RWPE2 (cell line): ENCODE data around the gene ADAMTSL1.

Experiments used
- ATAC-seq: fragments of 200-7000 bp; cut with Tn5 transposase; 3 replicates; pipeline ENCODE4 v1.9.1; 2021; ENCODE audit warnings: low read depth
- DNase-seq: peaks from one replicate; pipeline ENCODE4 v3.0.0-alpha.2; 2020; ENCODE audit warnings: low spot score
- H3K27ac ChIP-seq: fragments of 450-650 bp; 2 replicates; pipeline ENCODE4 v1.5.1; 2017; ENCODE audit warnings: mild to moderate bottlenecking; ENCODE audit not compliant: poor library complexity, severe bottlenecking
- H3K27me3 ChIP-seq: fragments of 250-450 bp; sonication (Bioruptor Pico); 2 replicates; pipeline ENCODE4 v1.5.1; 2021; ENCODE audit warnings: mild to moderate bottlenecking, moderate library complexity; ENCODE audit not compliant: insufficient read depth, poor library complexity, severe bottlenecking
- H3K36me3 ChIP-seq: fragments of 250-450 bp; sonication (Bioruptor Pico); 2 replicates; pipeline ENCODE4 v1.5.1; 2020; ENCODE audit warnings: low read depth, mild to moderate bottlenecking, moderate library complexity
- H3K4me1 ChIP-seq: fragments of 250-450 bp; sonication (Bioruptor Pico); 2 replicates; pipeline ENCODE4 v1.5.1; 2021; ENCODE audit warnings: mild to moderate bottlenecking, moderate library complexity; ENCODE audit not compliant: insufficient read depth, poor library complexity, severe bottlenecking
- H3K4me3 ChIP-seq: fragments of 250-450 bp; sonication (Bioruptor Pico); 2 replicates; pipeline ENCODE4 v1.5.1; 2021; ENCODE audit warnings: mild to moderate bottlenecking, moderate library complexity; ENCODE audit not compliant: severe bottlenecking
- H3K9me3 ChIP-seq: fragments of 250-450 bp; sonication (Bioruptor Pico); 2 replicates; pipeline ENCODE4 v1.5.1; 2021; ENCODE audit warnings: mild to moderate bottlenecking, moderate library complexity; ENCODE audit not compliant: severe bottlenecking
- CTCF ChIP-seq: fragments of 450-650 bp; IDR thresholded peaks from one replicate; pipeline ENCODE4 v1.5.1; 2017; ENCODE audit warnings: mild to moderate bottlenecking, moderate library complexity; ENCODE audit not compliant: poor library complexity, severe bottlenecking

The ADAMTSL1 gene

GRCh38 chr9:18749711-18750110 lies 275.8 kb downstream of the ADAMTSL1 start:
- no peaks in the 10 kb centered on the region for H3K36me3 ChIP-seq
- H3K27ac ChIP-seq, result no peak overlapping the region
- no peak for TF ChIP-seq CTCF
- DNase-seq (no peak), ATAC-seq (no peak)
- H3K4me3 ChIP-seq, result no peak overlapping the region
- no peaks in the 10 kb centered on the region for H3K27me3 ChIP-seq
- no peaks in the 10 kb centered on the region for H3K4me1 ChIP-seq
- H3K9me3 ChIP-seq, result no peaks in the 10 kb centered on the region

GRCh38 chr9:18753904-18754303 lies 280.0 kb downstream of the ADAMTSL1 start:
- Histone ChIP-seq H3K27ac (no peak overlapping the region), H3K27me3 (no peaks in the 10 kb centered on the region), H3K4me3 (no peak overlapping the region), H3K9me3 (no peaks in the 10 kb centered on the region), H3K4me1 (no peaks in the 10 kb centered on the region), H3K36me3 (no peaks in the 10 kb centered on the region)
- no peak for TF ChIP-seq CTCF
- ATAC-seq (no peak), DNase-seq (no peak)

DNA sequence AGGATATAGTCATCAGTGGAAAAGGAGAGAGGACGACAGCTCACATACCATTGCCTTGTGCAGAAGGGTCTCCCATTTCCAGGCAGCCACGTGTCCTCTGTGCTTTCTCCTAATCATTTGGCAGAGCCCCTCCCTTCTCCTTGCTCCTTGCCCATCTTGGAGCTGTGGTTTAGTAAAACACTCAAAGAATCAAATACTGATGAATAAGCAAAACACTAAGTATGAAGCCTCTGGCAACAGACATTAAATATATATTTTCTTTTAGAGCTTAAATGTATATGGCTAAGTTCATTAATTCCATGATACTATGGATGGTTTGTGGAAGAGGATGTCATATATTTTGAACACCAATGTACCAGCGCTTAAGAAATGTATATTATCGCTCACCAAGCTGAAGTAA lies 280.6 kb downstream of the ADAMTSL1 start:
- TF ChIP-seq CTCF, result no peak
- no peak for ATAC-seq
- Histone ChIP-seq H3K9me3 (no peaks in the 10 kb centered on the region), H3K4me3 (no peak overlapping the region), H3K27ac (no peak overlapping the region), H3K4me1 (no peaks in the 10 kb centered on the region), H3K36me3 (no peaks in the 10 kb centered on the region), H3K27me3 (no peaks in the 10 kb centered on the region)
- no peak for DNase-seq

DNA sequence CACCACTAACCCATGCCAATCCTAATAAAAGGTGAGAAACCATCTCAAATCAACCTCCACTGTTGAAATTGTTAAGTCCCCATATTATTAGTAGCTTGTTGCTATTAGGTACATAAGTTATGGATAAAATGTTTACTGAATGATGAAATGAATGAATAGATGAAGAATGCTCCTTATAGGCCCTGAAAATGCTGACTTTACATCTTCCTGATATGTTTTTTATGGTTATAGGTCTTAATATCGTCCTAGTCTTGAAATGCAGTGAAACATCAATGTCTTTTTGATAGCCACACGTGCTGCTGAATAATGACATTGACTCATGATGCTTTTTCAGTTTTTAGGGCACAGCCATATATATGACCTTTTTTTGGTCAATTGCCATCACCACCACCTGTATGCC lies 281.3 kb downstream of the ADAMTSL1 start:
- Histone ChIP-seq H3K36me3 (no peaks in the 10 kb centered on the region), H3K4me1 (no peaks in the 10 kb centered on the region), H3K27ac (no peak overlapping the region), H3K4me3 (no peak overlapping the region), H3K9me3 (no peaks in the 10 kb centered on the region), H3K27me3 (no peaks in the 10 kb centered on the region)
- no peak for ATAC-seq
- TF ChIP-seq CTCF, result no peak
- no peak for DNase-seq

GRCh38 chr9:18756712-18757125 lies 282.8 kb downstream of the ADAMTSL1 start:
- Histone ChIP-seq H3K27ac (no peak overlapping the region), H3K27me3 (no peaks in the 10 kb centered on the region), H3K9me3 (no peaks in the 10 kb centered on the region), H3K4me1 (no peaks in the 10 kb centered on the region), H3K36me3 (no peaks in the 10 kb centered on the region), H3K4me3 (no peak overlapping the region)
- TF ChIP-seq CTCF, result no peak
- ATAC-seq (no peak), DNase-seq (no peak)
